ENCODE measurements around the gene FURIN.
"Not testable (repeated sequence)": the region's sequence is repeated elsewhere in the genome, so short reads cannot be mapped to it uniquely, and the experiment has no call there.

The FURIN gene

DNA sequence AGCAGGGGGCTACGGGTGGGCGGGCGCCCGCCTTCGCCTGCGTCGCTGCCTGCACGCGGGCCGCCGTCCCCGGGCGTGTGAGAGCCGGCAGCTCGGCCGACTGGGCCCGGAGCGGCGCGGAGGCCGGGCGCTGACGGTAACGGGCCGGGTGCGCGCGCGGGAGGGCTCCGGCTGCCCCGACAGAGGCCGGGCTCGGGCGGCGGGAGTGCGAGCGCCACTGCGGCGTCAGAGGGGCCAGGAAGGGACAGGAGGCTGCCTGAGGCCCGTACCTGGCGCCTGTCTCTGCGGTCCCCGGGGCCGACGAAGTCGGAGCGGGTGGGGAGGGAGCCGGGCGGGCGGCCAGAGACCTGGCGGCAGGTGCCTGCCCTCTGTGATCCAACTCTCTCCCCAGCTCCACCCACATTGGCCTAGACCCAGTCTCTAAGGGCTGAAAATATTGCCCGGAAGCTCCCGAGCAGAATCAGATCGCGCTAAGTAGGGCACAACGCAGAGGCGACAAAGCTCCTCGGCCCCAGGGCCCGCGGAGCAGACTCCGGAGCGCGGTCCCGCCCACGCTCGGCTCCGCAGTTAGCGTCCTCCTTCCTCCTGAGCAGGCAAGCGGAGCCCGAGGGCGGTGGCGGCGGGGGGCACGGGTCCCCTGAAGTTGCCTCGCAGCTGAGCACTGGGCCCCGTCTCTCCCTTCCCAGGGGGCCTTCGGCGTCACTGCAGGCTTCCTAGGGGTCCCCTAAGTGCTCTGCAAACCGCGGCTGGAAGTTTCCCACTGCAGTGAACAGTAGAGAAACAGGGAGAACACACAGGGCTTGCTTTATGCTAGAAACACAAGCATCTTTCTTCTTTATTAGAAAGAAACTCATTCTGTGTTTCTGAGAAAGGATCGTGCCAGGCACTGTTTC is 34.7 kb downstream of the FURIN start, which contains the start of gene MAN2A2:
TSS of gene MAN2A2 (plus strand) at position 463 of the 893 bp plus-strand sequence. CDS start 906 bp downstream, outside the sequence.
- no peak for DNase-seq (ENCODE audit: low read depth)

DNA sequence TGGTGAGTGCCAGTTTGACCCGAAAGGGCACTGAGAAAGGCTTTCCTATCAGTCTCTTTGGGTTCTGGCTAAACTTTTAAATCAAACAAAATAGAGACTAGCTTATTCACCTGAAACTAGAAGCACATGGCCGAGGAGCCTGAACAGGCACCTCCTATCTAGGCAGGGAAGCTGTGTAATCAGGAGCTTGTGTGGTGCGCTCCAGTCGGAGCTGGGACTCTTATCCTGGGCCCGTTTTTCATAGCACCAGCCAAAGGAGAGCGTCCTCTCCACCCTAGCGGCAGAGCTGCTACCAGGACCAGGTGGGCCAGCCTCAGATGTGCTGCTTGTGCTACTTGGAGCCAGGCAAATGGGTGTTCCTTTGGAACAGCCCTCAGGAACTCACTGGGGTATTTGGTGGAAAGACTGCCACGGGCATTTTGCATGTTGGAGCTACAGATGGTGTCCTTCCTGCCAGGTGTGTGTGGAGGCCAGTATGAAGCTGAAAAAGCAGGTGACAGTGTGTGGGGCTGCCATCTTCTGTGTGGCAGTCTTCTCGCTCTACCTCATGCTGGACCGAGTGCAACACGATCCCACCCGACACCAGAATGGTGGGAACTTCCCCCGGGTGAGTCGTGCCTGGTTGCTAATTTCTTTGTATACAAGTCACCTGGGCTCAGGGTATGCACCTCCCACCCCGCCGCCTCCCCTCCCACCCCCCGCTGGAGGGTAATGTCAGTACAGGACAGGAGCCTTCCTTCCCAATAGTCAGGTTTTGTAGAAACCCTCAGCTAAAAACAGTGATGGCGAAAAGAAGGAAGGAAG is 35.5 kb downstream of the FURIN start:
- no peak for DNase-seq (ENCODE audit: low read depth)

DNA sequence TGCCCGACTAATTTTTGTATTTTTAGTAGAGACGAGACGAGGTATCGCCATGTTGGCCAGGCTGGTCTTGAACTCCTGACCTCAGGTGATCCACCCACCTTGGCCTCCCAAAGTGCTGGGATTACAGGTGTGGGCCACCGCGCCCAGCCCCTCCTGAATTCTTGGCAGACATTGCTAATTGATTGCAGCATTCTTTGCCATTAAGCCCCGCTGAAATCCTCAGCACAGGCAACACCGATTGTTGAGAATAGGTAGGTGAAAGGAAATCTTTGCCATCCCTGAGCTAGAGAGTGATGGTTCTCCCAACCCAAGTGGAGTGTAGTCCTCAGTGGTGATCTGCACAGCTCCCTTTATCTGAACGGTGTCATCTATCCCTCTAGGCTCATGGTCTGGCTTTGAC is 36.4 kb downstream of the FURIN start:
- DNase-seq (ENCODE audit: low read depth), result no peak

DNA sequence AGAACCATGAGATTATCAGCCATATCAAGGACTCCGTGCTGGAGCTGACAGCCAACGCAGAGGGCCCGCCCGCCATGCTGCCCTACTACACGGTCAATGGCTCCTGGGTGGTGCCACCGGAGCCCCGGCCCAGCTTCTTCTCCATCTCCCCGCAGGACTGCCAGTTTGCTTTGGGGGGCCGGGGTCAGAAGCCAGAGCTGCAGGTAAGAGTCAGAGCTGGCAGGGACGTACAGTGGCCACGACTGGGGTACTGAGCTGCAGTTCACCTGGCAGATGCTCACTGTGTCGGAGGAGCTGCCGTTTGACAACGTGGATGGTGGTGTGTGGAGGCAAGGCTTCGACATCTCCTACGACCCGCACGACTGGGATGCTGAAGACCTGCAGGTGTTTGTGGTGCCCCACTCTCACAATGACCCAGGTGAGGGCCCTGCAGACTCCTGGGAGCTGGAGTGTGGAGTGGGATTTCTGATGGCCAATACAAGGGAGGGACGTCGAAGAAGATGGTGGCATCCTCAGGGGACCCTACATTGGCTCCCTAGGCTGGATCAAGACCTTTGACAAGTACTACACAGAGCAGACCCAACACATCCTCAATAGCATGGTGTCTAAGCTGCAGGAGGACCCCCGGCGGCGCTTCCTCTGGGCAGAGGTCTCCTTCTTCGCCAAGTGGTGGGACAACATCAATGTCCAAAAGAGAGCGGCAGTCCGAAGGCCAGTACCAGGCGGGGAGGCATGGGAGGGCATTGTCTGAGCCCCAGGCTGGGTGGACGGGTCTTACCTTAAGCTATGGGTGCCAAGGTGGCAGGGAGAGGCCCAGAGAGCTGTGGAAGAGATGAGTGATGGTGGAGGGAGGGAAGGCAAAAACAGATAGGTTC is 37.2 kb downstream of the FURIN start:
- no peak for DNase-seq (ENCODE audit: low read depth)

DNA sequence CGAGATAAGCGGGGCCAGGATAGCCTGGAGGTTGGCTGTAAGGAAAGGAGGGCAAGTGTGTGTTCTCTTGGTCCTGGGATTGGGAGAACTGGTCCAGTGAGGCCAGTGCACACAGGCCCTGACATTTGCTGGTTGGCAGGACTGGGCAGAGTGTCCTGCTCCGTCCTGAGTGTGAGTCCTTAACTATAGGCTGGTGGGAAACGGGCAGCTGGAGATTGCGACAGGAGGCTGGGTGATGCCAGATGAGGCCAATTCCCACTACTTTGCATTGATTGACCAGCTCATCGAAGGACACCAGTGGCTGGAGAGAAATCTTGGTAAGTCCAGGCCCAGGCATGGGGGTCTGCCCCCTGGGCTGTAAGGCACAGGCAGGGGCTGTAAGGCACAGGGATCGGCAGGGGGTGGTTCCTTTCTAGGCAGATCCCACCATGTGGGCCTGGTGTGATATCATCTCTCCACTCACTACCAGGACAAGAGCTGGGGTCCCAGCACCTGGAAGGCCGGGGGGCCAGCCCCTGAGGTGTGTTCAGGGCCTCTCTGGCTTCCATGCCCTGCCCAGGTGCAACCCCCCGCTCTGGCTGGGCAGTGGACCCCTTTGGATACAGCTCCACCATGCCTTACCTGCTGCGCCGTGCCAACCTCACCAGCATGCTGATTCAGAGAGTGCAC is 37.9 kb downstream of the FURIN start:
- no peak for DNase-seq (ENCODE audit: low read depth)

DNA sequence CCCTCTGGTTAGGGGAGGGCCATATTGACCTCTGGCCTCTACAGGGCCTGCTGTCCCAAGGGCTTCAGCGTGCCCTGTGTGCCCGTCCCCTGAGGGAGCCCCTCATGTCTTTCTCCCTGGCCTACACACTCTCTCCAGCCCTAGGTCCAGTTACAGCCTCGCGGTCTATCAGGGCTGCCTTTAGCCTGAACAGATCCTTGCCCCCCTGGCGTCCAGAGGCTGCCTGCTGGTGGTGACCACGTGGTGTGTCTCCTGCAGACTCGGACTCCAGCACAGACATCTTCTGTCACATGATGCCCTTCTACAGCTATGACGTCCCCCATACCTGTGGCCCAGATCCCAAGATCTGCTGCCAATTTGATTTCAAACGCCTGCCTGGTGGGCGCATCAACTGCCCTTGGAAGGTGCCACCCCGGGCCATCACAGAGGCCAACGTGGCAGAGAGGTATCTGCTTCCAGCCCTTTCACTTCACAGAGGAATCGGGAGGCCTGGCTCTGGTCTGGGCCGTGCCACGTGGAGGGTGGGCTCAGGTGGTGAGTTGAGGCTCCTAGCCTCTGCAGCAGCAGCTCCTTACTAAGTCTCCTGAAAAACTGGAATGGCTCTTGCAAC is 38.8 kb downstream of the FURIN start:
- no peak for DNase-seq (ENCODE audit: low read depth)

DNA sequence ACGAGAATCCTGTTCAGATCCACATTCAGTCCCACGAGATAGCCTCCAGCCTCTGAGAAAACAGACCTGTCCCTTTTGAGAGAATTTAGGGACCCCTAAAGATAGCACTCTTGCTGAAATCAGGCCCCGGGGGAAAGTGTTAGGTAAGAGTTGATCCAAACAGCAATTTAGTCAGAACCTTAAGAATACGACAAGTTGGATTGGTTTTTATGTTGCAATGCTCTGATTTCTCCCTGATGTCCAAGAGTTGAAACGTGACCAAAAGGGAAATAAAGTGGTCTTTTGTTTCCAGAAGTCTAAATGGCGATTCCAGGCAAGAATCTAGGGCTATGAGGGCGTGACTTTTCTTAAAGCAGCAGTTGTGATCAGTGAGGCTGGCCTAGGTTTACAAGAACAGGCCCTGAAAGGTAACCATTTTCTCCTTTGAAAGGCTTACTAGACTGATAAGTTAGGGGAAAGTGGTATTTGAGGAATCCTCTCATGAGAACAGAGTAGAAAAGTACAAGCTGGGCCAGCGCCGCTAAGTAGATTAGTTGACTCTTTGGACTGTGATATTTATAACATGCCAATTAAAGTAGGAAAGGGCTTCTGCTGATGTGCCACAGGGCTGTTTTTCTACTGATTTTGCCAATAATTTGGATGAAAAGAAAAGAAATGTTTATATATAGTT is 39.6 kb downstream of the FURIN start:
- DNase-seq (ENCODE audit: low read depth), result no peak

DNA sequence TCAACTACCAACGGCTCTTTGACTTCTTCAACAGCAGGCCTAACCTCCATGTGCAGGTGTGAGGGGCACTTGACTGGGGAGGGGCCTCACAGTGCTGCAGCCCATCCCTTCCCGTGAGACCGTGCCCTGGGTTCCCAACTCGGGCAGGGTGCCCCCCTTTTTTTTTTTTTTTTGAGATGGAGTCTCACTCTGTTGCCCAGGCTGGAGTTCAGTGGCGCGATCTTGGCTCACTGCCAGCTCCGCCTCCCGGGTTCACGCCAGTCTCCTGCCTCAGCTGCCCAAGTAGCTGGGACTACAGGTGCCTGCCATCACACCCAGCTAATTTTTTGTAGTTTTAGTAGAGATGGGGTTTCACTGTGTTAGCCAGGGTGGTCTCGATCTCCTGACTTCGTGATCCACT is 41.1 kb downstream of the FURIN start:
- not testable (repeated sequence) for DNase-seq (ENCODE audit: low read depth)

DNA sequence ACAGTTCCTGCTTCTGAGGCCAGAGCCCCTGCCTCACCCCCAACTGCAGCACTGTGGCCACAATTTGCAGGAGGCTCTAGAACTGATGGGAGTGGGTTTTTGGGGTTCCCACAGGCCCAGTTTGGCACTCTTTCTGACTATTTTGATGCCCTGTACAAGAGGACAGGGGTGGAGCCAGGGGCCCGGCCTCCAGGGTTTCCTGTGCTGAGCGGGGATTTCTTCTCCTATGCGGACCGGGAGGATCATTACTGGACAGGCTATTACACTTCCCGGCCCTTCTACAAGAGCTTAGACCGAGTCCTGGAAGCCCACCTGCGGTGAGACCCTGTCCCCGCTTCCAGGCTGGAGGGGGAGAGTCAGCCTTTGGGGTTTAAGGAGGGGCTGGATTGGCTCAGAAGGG is 41.6 kb downstream of the FURIN start:
- no peak for DNase-seq (ENCODE audit: low read depth)

DNA sequence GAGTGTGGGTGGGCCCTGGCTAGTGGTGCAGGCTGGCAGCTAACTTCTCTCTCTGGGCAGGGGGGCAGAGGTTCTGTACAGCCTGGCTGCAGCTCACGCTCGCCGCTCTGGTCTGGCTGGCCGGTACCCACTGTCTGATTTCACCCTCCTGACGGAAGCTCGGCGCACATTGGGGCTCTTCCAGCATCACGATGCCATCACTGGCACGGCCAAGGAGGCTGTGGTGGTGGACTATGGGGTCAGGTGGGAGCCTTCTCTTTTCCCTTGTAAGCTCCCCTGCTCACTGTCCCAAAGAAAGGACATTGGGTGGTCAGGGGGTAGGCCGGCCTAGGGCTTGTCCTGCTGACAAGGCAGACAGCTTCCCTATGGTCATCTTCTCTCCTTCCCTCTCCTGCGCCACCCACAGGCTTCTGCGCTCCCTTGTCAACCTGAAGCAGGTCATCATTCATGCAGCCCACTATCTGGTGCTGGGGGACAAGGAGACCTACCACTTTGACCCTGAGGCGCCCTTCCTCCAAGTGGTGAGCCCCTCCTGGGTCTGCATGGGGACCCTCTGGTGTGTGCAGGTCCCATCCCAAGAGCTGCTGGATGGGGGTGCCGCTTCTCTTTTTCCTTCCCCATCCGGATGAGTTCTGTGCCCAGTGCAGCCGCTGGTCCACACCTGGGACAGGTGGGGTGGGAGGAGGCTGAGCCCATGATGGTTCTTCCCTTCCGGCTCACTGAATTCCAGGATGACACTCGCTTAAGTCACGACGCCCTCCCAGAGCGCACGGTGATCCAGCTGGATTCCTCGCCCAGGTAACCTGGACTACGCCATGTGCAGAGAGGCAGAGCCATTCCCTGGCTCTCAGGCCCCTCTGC is 42.3 kb downstream of the FURIN start:
- DNase-seq (ENCODE audit: low read depth), result no peak

DNA sequence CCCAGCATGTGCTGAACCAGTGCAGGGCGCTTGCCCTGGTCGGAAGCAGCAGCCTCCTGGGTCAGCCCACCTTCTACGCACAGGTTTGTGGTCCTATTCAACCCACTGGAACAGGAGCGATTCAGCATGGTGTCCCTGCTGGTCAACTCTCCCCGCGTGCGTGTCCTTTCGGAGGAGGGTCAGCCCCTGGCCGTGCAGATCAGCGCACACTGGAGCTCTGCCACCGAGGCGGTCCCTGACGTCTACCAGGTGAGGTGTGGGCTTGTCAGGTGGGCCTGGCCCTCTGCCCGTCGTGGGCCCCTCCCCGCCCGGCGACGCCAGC is 42.9 kb downstream of the FURIN start:
- no peak for DNase-seq (ENCODE audit: low read depth)

DNA sequence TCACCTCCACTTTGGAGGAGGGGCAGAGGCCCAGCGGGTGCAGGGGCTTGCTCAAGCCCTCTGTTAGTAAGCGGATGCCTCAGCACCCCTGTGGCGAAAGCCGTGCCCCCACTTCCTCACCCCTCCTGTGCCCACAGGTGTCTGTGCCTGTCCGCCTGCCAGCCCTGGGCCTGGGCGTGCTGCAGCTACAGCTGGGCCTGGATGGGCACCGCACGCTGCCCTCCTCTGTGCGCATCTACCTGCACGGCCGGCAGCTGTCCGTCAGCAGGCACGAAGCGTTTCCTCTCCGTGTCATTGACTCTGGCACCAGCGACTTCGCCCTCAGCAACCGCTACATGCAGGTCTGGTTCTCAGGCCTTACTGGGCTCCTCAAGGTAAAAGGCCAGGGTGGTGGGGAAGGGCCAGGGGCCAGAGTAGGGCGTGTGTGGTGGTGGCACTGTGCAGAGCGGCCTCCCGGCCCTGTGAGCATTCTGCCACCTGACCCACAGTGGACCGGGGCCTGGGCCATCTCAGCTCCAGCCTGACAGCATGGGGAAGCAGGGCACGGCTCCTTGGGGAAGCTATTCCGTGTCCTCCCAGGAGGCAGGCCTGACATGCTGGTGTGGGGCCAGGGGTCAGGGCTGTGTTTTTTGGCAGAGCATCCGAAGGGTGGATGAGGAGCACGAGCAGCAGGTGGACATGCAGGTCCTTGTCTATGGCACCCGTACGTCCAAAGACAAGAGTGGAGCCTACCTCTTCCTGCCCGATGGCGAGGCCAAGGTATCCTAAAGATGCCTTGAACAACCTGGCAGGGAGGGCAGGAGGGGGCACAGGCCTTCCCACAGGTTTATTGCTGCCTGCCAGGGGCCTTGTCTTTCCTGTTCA is 43.8 kb downstream of the FURIN start:
- no peak for DNase-seq (ENCODE audit: low read depth)

DNA sequence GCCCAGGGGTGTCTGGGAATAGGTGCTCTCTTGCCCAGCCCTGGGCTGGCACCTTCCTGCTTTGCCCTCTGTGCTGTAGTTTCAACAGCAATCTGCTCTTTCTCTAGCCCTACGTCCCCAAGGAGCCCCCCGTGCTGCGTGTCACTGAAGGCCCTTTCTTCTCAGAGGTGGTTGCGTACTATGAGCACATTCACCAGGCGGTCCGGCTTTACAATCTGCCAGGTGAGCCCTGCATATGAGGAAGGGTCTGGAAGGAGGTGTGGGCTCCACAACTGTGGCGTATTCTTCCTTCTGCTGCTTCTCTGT is 44.3 kb downstream of the FURIN start:
- DNase-seq (ENCODE audit: low read depth), result no peak

DNA sequence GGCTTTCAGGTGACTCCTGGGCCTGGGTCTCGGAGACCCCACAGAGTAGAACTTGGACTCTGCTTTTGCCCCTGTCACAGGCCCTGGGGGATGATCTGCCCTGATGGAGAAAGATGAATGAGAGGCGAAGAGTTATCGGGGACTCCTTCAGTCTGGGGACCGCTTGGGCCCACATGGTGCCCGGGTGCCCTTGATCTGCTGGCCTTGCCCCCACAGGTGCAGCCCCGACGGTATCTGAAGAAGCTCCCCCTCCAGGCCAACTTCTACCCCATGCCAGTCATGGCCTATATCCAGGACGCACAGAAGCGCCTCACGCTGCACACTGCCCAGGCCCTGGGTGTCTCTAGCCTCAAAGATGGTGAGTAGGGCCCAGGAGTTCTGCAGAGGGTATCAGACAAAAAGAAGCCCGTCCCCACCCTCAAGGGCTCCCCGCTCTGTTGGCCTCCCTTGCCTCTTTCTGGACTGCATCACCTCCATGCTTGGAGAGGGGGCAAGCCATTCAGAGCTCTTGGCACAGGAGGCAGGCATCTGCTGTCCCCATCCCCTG is 45.1 kb downstream of the FURIN start:
- no peak for DNase-seq (ENCODE audit: low read depth)

DNA sequence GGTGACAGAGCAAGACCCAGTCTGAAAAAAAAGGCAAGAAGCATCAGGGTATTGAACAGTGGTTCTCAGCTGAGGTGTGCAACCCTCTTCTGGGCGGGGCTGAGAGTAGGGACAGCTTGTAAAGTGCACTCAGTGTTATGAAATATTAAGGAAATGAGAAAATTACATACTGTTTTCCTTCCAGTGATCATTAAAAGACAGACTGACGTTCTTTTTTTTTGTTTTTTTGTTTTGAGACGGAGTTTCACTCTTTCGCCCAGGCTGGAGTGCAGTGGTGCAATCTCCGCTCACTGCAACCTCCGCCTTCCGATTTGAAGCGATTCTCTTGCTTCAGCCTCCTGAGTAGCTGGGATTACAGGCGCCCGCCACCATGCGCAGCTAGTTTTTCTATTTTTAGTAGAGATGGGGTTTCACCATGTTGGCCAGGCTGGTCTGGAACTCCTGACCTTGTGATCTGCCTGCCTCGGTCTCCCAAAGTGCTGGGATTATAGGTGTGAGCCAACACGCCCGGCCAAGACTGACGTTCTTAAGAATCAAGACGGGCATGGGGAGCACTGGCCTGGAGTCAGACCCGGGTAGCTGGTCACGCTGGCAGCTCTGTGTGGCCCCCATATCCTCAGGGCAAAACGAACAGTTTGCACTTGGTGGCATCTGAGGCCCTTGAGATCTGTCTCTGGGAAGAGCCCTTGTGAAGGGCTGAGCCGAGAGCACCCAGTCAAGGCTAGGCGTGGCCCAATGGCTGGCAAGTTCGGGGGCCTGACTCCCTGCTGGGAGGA is 46.1 kb downstream of the FURIN start:
- DNase-seq (ENCODE audit: low read depth), result no peak

DNA sequence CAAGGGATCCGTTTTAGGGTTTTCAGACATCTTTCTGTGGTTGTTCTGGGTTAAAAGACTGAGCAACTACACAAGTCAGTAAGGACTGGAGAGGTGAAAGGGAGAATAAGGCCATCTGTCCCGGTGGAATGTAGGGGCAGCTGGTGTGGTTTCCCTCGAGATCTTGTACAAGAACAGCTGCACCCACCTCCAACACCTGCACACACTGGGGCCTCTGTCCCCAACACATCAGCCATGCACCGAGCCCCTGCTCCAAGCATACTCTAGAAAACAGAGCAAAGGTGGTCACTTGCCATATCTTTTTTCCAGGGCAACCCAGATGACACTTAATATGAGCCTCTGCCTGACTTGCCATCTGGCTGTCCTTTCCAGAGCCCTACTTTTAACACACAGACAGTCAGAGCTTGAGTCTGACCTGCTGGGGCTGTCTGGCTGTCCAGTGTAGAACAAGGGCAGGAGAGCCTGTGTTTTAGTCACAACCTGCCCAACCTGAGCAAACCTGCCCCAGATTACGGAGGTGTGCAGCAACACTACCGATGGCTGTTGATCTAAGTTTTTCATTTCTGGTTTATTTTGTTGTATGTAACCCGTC is 46.9 kb downstream of the FURIN start:
- no peak for DNase-seq (ENCODE audit: low read depth)

DNA sequence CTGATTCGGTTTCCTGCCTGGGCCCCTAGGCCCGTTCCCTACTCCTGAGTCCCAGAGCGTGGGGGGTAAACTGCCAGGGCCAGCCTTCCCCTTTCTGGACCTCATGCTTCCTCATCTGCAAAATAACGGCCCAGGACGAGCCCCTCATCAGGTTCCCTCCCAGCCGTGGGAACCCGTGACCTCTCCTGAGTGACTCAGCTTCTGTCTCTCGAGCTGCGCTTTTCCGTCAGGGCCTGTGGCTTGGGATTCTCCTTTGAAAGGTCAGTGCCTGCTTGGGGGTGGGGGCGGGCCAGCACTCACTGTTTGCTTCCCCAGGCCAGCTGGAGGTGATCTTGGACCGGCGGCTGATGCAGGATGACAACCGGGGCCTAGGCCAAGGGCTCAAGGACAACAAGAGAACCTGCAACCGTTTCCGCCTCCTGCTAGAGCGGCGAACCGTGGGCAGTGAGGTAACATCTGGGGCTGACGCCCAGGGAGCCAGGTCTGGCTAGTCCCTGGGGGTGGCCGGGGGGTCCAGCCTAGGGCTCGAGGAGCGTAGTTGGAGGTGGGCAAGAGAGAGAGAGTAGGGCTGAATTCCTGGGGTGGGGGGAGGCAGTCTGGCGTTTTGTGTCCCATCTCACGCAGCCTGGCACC is 47.5 kb downstream of the FURIN start:
- DNase-seq (ENCODE audit: low read depth), result no peak
